ENCODE data around the gene SHCBP1L.

Gene SHCBP1L

GRCh38 chr1:182913401-182913800 is 39.6 kb downstream of the SHCBP1L start:
- no peak overlapping the region for H3K4me2 ChIP-seq (ENCODE audit: low read length)
- H3K79me2 ChIP-seq (ENCODE audit: insufficient read depth, low read length) = no peaks in the 10 kb centered on the region
- no peaks in the 10 kb centered on the region for H3K27me3 ChIP-seq (ENCODE audit: insufficient read depth, low read length)
- H3K9me2 ChIP-seq (ENCODE audit: low read depth, low read length) = no peaks in the 10 kb centered on the region
- no peak overlapping the region for H2AFZ ChIP-seq (ENCODE audit: low read length)
- no peak overlapping the region for H3K9ac ChIP-seq (ENCODE audit: low read length)
- H3K4me1 ChIP-seq (ENCODE audit: insufficient read depth, low read length, severe bottlenecking) = peaks cover 21% of the 10 kb centered on the region
- TF ChIP-seq CTCF (IDR thresholded peaks at IDR 0.05; ENCODE audit: low read length) = no peak
- TF ChIP-seq EZH2 (IDR thresholded peaks at IDR 0.05; ENCODE audit: borderline replicate concordance, low read length) = no peak
- peaks cover 3% of the 10 kb centered on the region; the same call in 1 of the 2 replicates for H3K9me3 ChIP-seq (ENCODE audit: low read length)
- H4K20me1 ChIP-seq (ENCODE audit: insufficient read depth, low read length) = no peaks in the 10 kb centered on the region
- H3K36me3 ChIP-seq (ENCODE audit: insufficient read depth, low read length) = no peaks in the 10 kb centered on the region
- no peaks in the 10 kb centered on the region for H3F3A ChIP-seq (ENCODE audit: insufficient read depth, low read length)
- no peak overlapping the region for H3K4me3 ChIP-seq (ENCODE audit: low read depth, low read length, poor library complexity, severe bottlenecking)
- H3K27ac ChIP-seq (ENCODE audit: low read depth, low read length, poor library complexity, severe bottlenecking) = no peak overlapping the region

DNA sequence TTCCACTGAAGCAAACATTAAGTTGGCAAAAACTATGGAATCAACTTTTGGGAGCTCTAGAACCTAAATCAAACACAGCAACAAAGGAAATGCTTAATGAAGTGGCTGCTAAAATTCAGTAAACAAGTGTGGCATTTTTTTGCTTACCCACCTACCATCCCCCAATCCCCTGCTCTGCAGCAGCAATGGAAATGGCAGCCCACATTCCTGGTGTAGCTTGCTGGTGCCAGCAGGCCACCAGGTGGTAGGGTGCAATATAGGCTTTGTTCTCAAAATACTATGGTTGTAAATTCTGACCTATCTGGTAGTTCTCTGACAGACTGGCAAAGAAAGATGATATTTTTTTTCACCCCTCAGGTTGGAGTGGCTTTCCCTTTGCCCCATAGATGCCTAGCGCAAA is 42.8 kb downstream of the SHCBP1L start:
- TF ChIP-seq EZH2 (IDR thresholded peaks at IDR 0.05; ENCODE audit: borderline replicate concordance, low read length) (no peak), CTCF (IDR thresholded peaks at IDR 0.05; ENCODE audit: low read length) (no peak)
- Histone ChIP-seq H3K27ac (ENCODE audit: low read depth, low read length, poor library complexity, severe bottlenecking) (no peak overlapping the region), H3F3A (ENCODE audit: insufficient read depth, low read length) (no peaks in the 10 kb centered on the region), H3K4me2 (ENCODE audit: low read length) (no peak overlapping the region), H3K9ac (ENCODE audit: low read length) (no peak overlapping the region), H3K9me3 (ENCODE audit: low read length) (peaks cover 3% of the 10 kb centered on the region; the same call in 1 of the 2 replicates), H4K20me1 (ENCODE audit: insufficient read depth, low read length) (no peaks in the 10 kb centered on the region), H3K4me3 (ENCODE audit: low read depth, low read length, poor library complexity, severe bottlenecking) (no peak overlapping the region), H2AFZ (ENCODE audit: low read length) (no peak overlapping the region), H3K36me3 (ENCODE audit: insufficient read depth, low read length) (no peaks in the 10 kb centered on the region), H3K79me2 (ENCODE audit: insufficient read depth, low read length) (no peaks in the 10 kb centered on the region), H3K27me3 (ENCODE audit: insufficient read depth, low read length) (no peaks in the 10 kb centered on the region), H3K4me1 (ENCODE audit: insufficient read depth, low read length, severe bottlenecking) (peaks cover 10% of the 10 kb centered on the region), H3K9me2 (ENCODE audit: low read depth, low read length) (no peaks in the 10 kb centered on the region)

DNA sequence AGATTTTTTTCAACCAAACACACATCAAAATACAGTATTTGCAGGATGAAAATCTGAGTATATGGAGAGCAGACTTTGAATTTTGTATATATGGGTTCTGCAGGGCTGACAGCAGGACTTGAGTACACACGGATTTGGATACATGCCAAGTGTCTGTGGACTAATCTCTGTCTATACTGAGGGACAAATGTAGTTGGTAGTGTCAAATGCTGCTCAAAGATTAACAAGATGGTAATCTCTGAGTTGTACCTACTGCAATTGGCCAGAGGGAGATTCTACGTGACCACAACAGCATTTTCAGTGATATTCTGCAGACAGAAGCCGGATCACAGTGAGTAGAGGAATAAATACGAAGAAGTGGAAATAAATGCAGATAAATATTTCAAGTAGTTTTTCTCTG is 43.4 kb downstream of the SHCBP1L start:
- TF ChIP-seq CTCF (IDR thresholded peaks at IDR 0.05; ENCODE audit: low read length) (no peak), EZH2 (IDR thresholded peaks at IDR 0.05; ENCODE audit: borderline replicate concordance, low read length) (no peak)
- Histone ChIP-seq H2AFZ (ENCODE audit: low read length) (no peak overlapping the region), H3K4me2 (ENCODE audit: low read length) (no peak overlapping the region), H3K27ac (ENCODE audit: low read depth, low read length, poor library complexity, severe bottlenecking) (no peak overlapping the region), H3K9ac (ENCODE audit: low read length) (no peak overlapping the region), H3K9me2 (ENCODE audit: low read depth, low read length) (no peaks in the 10 kb centered on the region), H3K9me3 (ENCODE audit: low read length) (peaks cover 3% of the 10 kb centered on the region; the same call in 1 of the 2 replicates), H3F3A (ENCODE audit: insufficient read depth, low read length) (no peaks in the 10 kb centered on the region), H3K36me3 (ENCODE audit: insufficient read depth, low read length) (no peaks in the 10 kb centered on the region), H4K20me1 (ENCODE audit: insufficient read depth, low read length) (no peaks in the 10 kb centered on the region), H3K79me2 (ENCODE audit: insufficient read depth, low read length) (no peaks in the 10 kb centered on the region), H3K4me1 (ENCODE audit: insufficient read depth, low read length, severe bottlenecking) (peaks cover 10% of the 10 kb centered on the region), H3K4me3 (ENCODE audit: low read depth, low read length, poor library complexity, severe bottlenecking) (no peak overlapping the region), H3K27me3 (ENCODE audit: insufficient read depth, low read length) (no peaks in the 10 kb centered on the region)

Data from OCI-LY1 (cell line).